SH-SY5Y (cell line): ENCODE measurements around the gene PCDHGA1.
"Not testable (repeated sequence)": the region's sequence is repeated elsewhere in the genome, so short reads cannot be mapped to it uniquely, and the experiment has no call there.

Source experiments
- GATA2 ChIP-seq: IDR thresholded peaks from 2 replicates; pipeline ENCODE4 v1.6.1; 2011; ENCODE audit warnings: mild to moderate bottlenecking, low read depth, low read length
- GATA3 ChIP-seq: IDR thresholded peaks from 2 replicates; pipeline ENCODE4 v1.6.1; 2011; ENCODE audit warnings: low read depth, mild to moderate bottlenecking, low read length, moderate library complexity

The PCDHGA1 gene

GRCh38 chr5:141389153-141390042 lies 59.1 kb downstream of the PCDHGA1 start:
- TF ChIP-seq GATA3 = no peak
- TF ChIP-seq GATA2 = no peak

- no peak for TF ChIP-seq GATA2
- no peak for TF ChIP-seq GATA3
Observed at GRCh38 chr5:141392429-141393198, 62.3 kb downstream of the PCDHGA1 start, which contains the start of gene PCDHGA8. TSS of gene PCDHGA8 (plus strand) at chr5:141392633. CDS start at chr5:141392814, 181 bp downstream.

- TF ChIP-seq GATA2 (no peak), GATA3 (no peak)
Observed at GRCh38 chr5:141393267-141393666, 63.0 kb downstream of the PCDHGA1 start.

- TF ChIP-seq GATA2, GATA3: not testable (repeated sequence)
Observed at GRCh38 chr5:141397756-141398551, 67.6 kb downstream of the PCDHGA1 start, which contains the start of gene PCDHGB5. TSS of gene PCDHGB5 (plus strand) at chr5:141397947. CDS start at chr5:141398128, 181 bp downstream.

GRCh38 chr5:141398608-141399007 lies 68.3 kb downstream of the PCDHGA1 start:
- no peak for TF ChIP-seq GATA3
- no peak for TF ChIP-seq GATA2

GRCh38 chr5:141399555-141400258 lies 69.4 kb downstream of the PCDHGA1 start:
- TF ChIP-seq GATA2 = no peak
- no peak for TF ChIP-seq GATA3

- no peak for TF ChIP-seq GATA2
- no peak for TF ChIP-seq GATA3
Observed at GRCh38 chr5:141402553-141403243, 72.4 kb downstream of the PCDHGA1 start, which contains the start of gene PCDHGA9. TSS of gene PCDHGA9 (plus strand) at chr5:141402778. CDS start at chr5:141402953, 175 bp downstream.

- TF ChIP-seq GATA3 (no peak), GATA2 (no peak)
Observed at GRCh38 chr5:141403387-141403786, 73.1 kb downstream of the PCDHGA1 start.

GRCh38 chr5:141407790-141408505 lies 77.6 kb downstream of the PCDHGA1 start, which contains the start of gene PCDHGB6:
TSS of gene PCDHGB6 (plus strand) at chr5:141408021. CDS start at chr5:141408203, 182 bp downstream.
- TF ChIP-seq GATA3, GATA2: not testable (repeated sequence)

GRCh38 chr5:141409598-141410306 lies 79.4 kb downstream of the PCDHGA1 start:
- TF ChIP-seq GATA2 (no peak), GATA3 (no peak)

- TF ChIP-seq GATA3 (no peak), GATA2 (no peak)
Observed at GRCh38 chr5:141411575-141411974, 81.3 kb downstream of the PCDHGA1 start.

GRCh38 chr5:141412854-141413539 lies 82.7 kb downstream of the PCDHGA1 start, which contains the start of gene PCDHGA10:
TSS of gene PCDHGA10 (plus strand) at chr5:141412987. CDS start at chr5:141413176, 189 bp downstream.
- TF ChIP-seq GATA3 (no peak), GATA2 (no peak)
